Trophoblast cell (in vitro differentiated cells and primary cell): Measurements from ENCODE around the gene DRAP1.

Experiments used
- DNase-seq, 2 donors: peaks; one replicate each; pipeline ENCODE4 v3.0.0-alpha.2; 2016
- H2AFZ ChIP-seq: 2 replicates; pipeline ENCODE4 v1.6.1; 2013; ENCODE audit warnings: low read length, moderate library complexity, mild to moderate bottlenecking; ENCODE audit not compliant: insufficient read depth, poor library complexity
- H2AK5ac ChIP-seq: 2 replicates; pipeline ENCODE4 v1.6.1; 2013; ENCODE audit warnings: mild to moderate bottlenecking, low read length
- H2BK120ac ChIP-seq: 2 replicates; pipeline ENCODE4 v1.6.1; 2013; ENCODE audit warnings: low read length, mild to moderate bottlenecking, moderate library complexity; ENCODE audit not compliant: insufficient read depth, poor library complexity
- H2BK12ac ChIP-seq: 2 replicates; pipeline ENCODE4 v1.6.1; 2013; ENCODE audit warnings: mild to moderate bottlenecking, low read length, moderate library complexity
- H2BK5ac ChIP-seq: 2 replicates; pipeline ENCODE4 v1.6.1; 2013; ENCODE audit warnings: low read length, low read depth, moderate library complexity, mild to moderate bottlenecking; ENCODE audit not compliant: poor library complexity
- H3K14ac ChIP-seq: 2 replicates; pipeline ENCODE4 v1.6.1; 2013; ENCODE audit warnings: mild to moderate bottlenecking, low read length
- H3K18ac ChIP-seq: 2 replicates; pipeline ENCODE4 v1.6.1; 2013; ENCODE audit warnings: mild to moderate bottlenecking, low read length
- H3K23ac ChIP-seq: 2 replicates; pipeline ENCODE4 v1.6.1; 2013; ENCODE audit warnings: low read length
- H3K27ac ChIP-seq: 2 replicates; pipeline ENCODE4 v1.5.1; 2013; ENCODE audit warnings: low read depth, mild to moderate bottlenecking, inconsistent platforms, low read length, moderate library complexity
- H3K27me3 ChIP-seq: 2 replicates; pipeline ENCODE4 v1.6.1; 2013; ENCODE audit warnings: inconsistent platforms, mild to moderate bottlenecking, low read length, moderate library complexity; ENCODE audit not compliant: insufficient read depth
- H3K36me3 ChIP-seq, 2 experiments: 1 replicate in 1 of 2; 2 replicates in 1 of 2; pipeline ENCODE4 v1.6.1; 2013; ENCODE audit warnings: low read length in 2 of 2, mild to moderate bottlenecking in 2 of 2, moderate library complexity in 1 of 2; ENCODE audit not compliant: insufficient read depth in 2 of 2, control insufficient read depth in 1 of 2
- H3K4ac ChIP-seq: 2 replicates; pipeline ENCODE4 v1.6.1; 2013; ENCODE audit warnings: low read depth, mild to moderate bottlenecking, low read length, moderate library complexity
- H3K4me1 ChIP-seq, 2 experiments: 1 replicate in 1 of 2; 2 replicates in 1 of 2; pipeline ENCODE4 v1.6.1; 2013; ENCODE audit warnings: low read length in 2 of 2, mild to moderate bottlenecking in 2 of 2, moderate library complexity in 1 of 2; ENCODE audit not compliant: insufficient read depth in 2 of 2, control insufficient read depth in 1 of 2
- H3K4me2 ChIP-seq: 2 replicates; pipeline ENCODE4 v1.6.1; 2013; ENCODE audit warnings: inconsistent platforms, mild to moderate bottlenecking, low read length, moderate library complexity
- H3K4me3 ChIP-seq: 2 replicates; pipeline ENCODE4 v1.5.1; 2013; ENCODE audit warnings: mild to moderate bottlenecking, low read depth, low read length, inconsistent platforms
- H3K79me1 ChIP-seq: one replicate; pipeline ENCODE4 v1.6.1; 2013; ENCODE audit warnings: low read length
- H3K79me2 ChIP-seq: 2 replicates; pipeline ENCODE4 v1.6.1; 2013; ENCODE audit warnings: low read length, mild to moderate bottlenecking; ENCODE audit not compliant: control insufficient read depth, insufficient read depth, poor library complexity
- H3K9ac ChIP-seq: 2 replicates; pipeline ENCODE4 v1.6.1; 2013; ENCODE audit warnings: mild to moderate bottlenecking, low read length
- H3K9me3 ChIP-seq: 2 replicates; pipeline ENCODE4 v1.6.1; 2013; ENCODE audit warnings: low read depth, mild to moderate bottlenecking, control low read depth, inconsistent platforms, low read length; ENCODE audit not compliant: insufficient read depth
- H4K12ac ChIP-seq: 2 replicates; pipeline ENCODE4 v1.6.1; 2013; ENCODE audit warnings: low read depth, mild to moderate bottlenecking, low read length, moderate library complexity
- H4K8ac ChIP-seq: 2 replicates; pipeline ENCODE4 v1.6.1; 2013; ENCODE audit warnings: low read depth, mild to moderate bottlenecking, low read length, moderate library complexity
- H4K91ac ChIP-seq: one replicate; pipeline ENCODE4 v1.6.1; 2013; ENCODE audit warnings: low read depth, mild to moderate bottlenecking, low read length, moderate library complexity
- WGBS: extraction: QIAGEN DNeasy Blood & Tissue Kit; methylation state at CpG from one replicate; pipeline ENCODE4 v1.1.7; 2013; ENCODE audit warnings: missing lambda C conversion rate; ENCODE audit not compliant: insufficient read length, insufficient coverage; ENCODE audit errors: extremely low coverage; 5-methylcytosine and 5-hydroxymethylcytosine counted together

Gene DRAP1

DNA sequence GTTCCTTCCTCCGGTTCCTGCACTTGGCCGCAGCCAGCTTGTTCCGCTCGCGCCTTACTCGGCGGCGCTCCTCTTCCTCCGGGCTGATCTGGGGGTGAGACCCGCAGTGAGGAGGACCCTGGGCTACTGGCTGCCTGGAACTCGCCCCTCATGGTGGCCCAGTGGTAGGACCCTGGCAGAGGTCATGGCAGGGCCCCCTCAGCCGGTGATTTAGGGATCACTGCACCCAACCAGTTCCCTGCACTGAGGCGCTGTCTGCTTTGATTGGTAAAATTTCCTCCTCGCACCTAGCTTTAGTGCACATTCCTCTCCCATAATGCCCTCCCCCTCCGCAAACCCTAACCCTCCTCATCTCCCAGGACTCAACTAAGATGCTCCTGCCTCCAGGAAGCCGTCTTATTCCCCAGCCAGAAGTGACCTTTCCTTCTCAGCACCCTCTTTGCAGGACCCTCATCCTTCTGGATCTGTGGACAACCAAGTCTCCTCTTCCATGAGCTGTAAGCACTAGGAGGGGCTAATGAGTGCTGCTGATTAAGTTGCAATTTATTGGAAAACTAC, 25.1 kb upstream of the DRAP1 start:
- Histone ChIP-seq H4K91ac (no peak overlapping the region), H3K27me3 (peaks cover 2% of the 10 kb centered on the region), H3K4ac (no peak overlapping the region), H3K4me2 (no peak overlapping the region), H3K18ac (no peak overlapping the region), H3K79me1 (peaks cover 17% of the 10 kb centered on the region), H3K4me1 (peaks cover 7 to 18% of the 10 kb centered on the region in 2 experiments), H3K14ac (no peak overlapping the region), H4K12ac (no peak overlapping the region), H3K23ac (no peak overlapping the region), H3K79me2 (peaks cover 11% of the 10 kb centered on the region), H3K9ac (no peak overlapping the region), H2AK5ac (no peak overlapping the region), H2BK120ac (no peak overlapping the region), H2BK5ac (no peak overlapping the region), H2BK12ac (no peak overlapping the region), H4K8ac (no peak overlapping the region), H2AFZ (no peak overlapping the region), H3K36me3 (peaks cover 0 to 10% of the 10 kb centered on the region in 2 experiments), H3K9me3 (no peaks in the 10 kb centered on the region), H3K27ac (no peak overlapping the region), H3K4me3 (no peak overlapping the region)
- WGBS: no CpG with 5 or more reads among the region's 16 CpGs
- DNase-seq: no peak

DNA sequence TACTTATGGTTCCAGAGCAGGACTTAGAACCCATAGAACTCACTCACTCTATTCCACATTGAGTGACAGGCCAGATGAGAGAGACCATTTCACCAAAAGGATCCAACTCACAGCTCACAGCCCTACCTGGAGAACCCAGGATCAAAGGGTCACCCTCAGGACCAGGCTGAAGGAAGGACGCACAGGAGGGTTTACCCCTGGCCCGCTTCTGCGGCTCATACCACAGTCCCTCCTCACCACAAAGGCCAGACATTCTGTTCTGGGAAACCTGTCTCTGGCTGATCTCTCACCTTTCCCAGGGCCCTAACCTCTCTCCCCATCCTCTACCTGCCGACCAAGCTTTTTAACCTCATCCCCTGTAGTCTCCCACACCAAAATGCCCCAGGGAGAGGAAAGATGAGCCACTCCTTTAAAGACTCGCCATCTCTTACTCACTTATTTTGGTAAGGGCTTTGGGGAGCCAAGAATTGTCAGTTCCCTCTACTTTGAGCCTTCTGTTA, 23.7 kb upstream of the DRAP1 start:
- Histone ChIP-seq H4K12ac (no peak overlapping the region), H3K27me3 (peaks cover 13% of the 10 kb centered on the region), H3K18ac (no peak overlapping the region), H2BK5ac (no peak overlapping the region), H3K4me1 (peaks cover 11 to 25% of the 10 kb centered on the region in 2 experiments), H4K8ac (no peak overlapping the region), H3K23ac (no peak overlapping the region), H2BK12ac (no peak overlapping the region), H3K4me3 (no peak overlapping the region), H3K4ac (no peak overlapping the region), H3K4me2 (no peak overlapping the region), H3K36me3 (peaks cover 0 to 10% of the 10 kb centered on the region in 2 experiments), H4K91ac (no peak overlapping the region), H3K9ac (no peak overlapping the region), H2BK120ac (no peak overlapping the region), H3K27ac (no peak overlapping the region), H3K79me1 (peaks cover 23% of the 10 kb centered on the region), H2AK5ac (peak overlapping the region; percentile 56), H3K14ac (no peak overlapping the region), H3K79me2 (peaks cover 17% of the 10 kb centered on the region), H3K9me3 (no peaks in the 10 kb centered on the region), H2AFZ (no peak overlapping the region)
- DNase-seq: no peak
- WGBS: no CpG with 5 or more reads among the region's 5 CpGs

DNA sequence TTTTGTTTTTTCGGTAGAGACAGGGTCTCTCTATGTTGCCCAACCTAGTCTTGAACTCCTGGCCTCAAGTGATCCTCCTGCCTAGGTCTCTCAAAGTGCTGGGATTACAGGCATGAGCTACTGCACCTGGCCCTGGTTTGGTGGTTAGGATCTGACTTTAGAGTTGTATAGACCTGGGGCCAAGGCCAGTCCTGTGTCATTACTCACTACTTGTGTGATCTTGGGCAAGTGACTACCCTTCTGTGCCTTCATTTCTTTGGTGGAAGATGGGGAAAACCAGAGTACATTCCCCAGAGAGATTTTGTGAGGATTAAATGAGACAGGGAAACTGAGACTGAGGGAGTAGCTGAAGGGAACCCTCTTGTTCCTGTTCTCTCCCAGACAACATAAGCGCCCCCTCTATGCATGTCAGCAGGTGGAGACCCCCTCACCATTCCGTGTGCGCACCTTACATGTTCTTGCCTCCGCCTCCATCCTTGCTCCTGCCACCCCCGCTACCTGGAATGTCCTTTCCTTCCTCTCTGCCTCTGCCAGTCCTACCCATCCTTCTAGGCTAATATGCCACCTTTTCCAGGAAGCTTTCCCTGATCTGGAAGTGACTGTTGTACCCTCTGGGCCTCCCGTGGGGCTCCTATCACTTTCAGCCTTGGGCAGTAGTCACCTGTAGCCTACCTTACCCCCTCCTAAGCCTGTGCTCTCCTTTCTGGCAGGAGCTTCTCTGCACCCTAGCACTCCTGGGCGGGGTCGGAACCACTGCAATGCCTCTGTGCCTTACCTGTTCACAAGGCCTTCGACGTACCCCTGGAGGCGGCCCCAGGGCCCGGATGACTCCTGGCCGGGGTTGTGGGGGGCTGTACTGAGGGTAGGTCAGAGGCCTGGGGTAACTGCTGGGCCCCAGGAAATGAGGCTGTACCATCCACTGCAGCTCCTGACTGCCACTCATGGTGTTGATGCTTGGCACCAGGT, 22.9 kb upstream of the DRAP1 start:
- Histone ChIP-seq H2BK5ac (no peak overlapping the region), H4K8ac (no peak overlapping the region), H3K4ac (no peak overlapping the region), H3K79me1 (peaks cover 15% of the 10 kb centered on the region), H3K23ac (no peak overlapping the region), H2BK12ac (no peak overlapping the region), H3K4me2 (no peak overlapping the region), H3K79me2 (peaks cover 9% of the 10 kb centered on the region), H3K9ac (no peak overlapping the region), H4K91ac (no peak overlapping the region), H3K14ac (no peak overlapping the region), H3K36me3 (peaks cover 0 to 10% of the 10 kb centered on the region in 2 experiments), H4K12ac (no peak overlapping the region), H2AK5ac (no peak overlapping the region), H2AFZ (no peak overlapping the region), H3K9me3 (no peaks in the 10 kb centered on the region), H3K27ac (no peak overlapping the region), H3K18ac (no peak overlapping the region), H2BK120ac (no peak overlapping the region), H3K4me3 (no peak overlapping the region), H3K27me3 (peaks cover 13% of the 10 kb centered on the region), H3K4me1 (peaks cover 13 to 24% of the 10 kb centered on the region in 2 experiments)
- no CpG with 5 or more reads among the region's 14 CpGs for WGBS
- no peak for DNase-seq

DNA sequence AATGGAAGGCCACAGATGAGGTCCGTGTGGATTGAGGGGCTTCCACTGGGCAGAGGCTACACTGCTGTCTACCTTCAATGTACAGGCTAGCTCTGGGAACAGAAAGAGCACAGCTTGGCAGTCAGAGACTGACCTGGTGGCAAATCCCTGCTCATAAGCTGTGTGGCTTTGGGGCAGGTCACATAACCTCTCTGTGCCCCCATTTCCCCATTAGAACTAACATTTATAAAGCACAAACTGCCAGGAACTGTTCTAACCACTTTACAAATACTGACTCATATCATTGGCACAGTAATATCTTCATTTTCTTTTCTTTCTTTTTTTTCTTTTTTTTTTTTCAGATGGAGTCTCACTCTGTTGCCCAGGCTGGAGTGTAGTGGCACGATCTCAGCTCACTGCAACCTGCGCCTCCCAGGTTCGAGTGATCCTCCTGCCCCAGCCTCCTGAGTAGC, 22.2 kb upstream of the DRAP1 start:
- no peak overlapping the region for H4K8ac ChIP-seq
- H3K4me1 ChIP-seq: peaks cover 20 to 23% of the 10 kb centered on the region in 2 experiments
- no peak overlapping the region for H3K4ac ChIP-seq
- no CpG with 5 or more reads among the region's 4 CpGs for WGBS
- H2AK5ac ChIP-seq: no peak overlapping the region
- H3K18ac ChIP-seq: no peak overlapping the region
- H2AFZ ChIP-seq: no peak overlapping the region
- peaks cover 13% of the 10 kb centered on the region for H3K27me3 ChIP-seq
- H2BK120ac ChIP-seq: no peak overlapping the region
- H3K4me2 ChIP-seq: no peak overlapping the region
- DNase-seq: no peak
- H4K91ac ChIP-seq: no peak overlapping the region
- H3K9ac ChIP-seq: no peak overlapping the region
- H2BK5ac ChIP-seq: no peak overlapping the region
- no peak overlapping the region for H4K12ac ChIP-seq
- no peak overlapping the region for H2BK12ac ChIP-seq
- H3K4me3 ChIP-seq: no peak overlapping the region
- H3K23ac ChIP-seq: no peak overlapping the region
- H3K79me2 ChIP-seq: peaks cover 8% of the 10 kb centered on the region
- no peak overlapping the region for H3K27ac ChIP-seq
- H3K9me3 ChIP-seq: no peaks in the 10 kb centered on the region
- H3K14ac ChIP-seq: no peak overlapping the region
- H3K36me3 ChIP-seq: peaks cover 0 to 10% of the 10 kb centered on the region in 2 experiments
- peaks cover 14% of the 10 kb centered on the region for H3K79me1 ChIP-seq
